ENCODE results near the gene ERCC5.

- no peak for TF ChIP-seq CTCF (IDR thresholded peaks at IDR 0.05; ENCODE audit: insufficient read depth, low read length)
- no peak for TF ChIP-seq SPI1 (IDR thresholded peaks at IDR 0.05; ENCODE audit: borderline replicate concordance, low read depth)
- TF ChIP-seq REST (IDR thresholded peaks at IDR 0.05; ENCODE audit: insufficient replicate concordance, low read depth): no peak
Observed at GRCh38 chr13:102863590-102863989, 17.8 kb downstream of the ERCC5 start.
